LNCaP clone FGC (cell line): Measurements from ENCODE around the gene SNX6.
"Not testable (repeated sequence)": the region's sequence is repeated elsewhere in the genome, so short reads cannot be mapped to it uniquely, and the experiment has no call there.

Experiments used
- DNase-seq: peaks from one replicate; pipeline ENCODE4 v3.0.0-alpha.2; 2011; ENCODE audit warnings: low read depth
- H3K4me3 ChIP-seq: 2 replicates; pipeline ENCODE4 v1.5.1; 2011; ENCODE audit warnings: mild to moderate bottlenecking, low read depth, low read length, control low read depth
- TF ChIP-seq, protein P1 (sequence below): IDR thresholded peaks from 2 replicates; pipeline ENCODE4 v1.5.1; 2012; ENCODE audit warnings: mild to moderate bottlenecking; ENCODE audit not compliant: control insufficient read depth, insufficient read depth; ENCODE audit errors: extremely low read depth

SNX6 gene

DNA sequence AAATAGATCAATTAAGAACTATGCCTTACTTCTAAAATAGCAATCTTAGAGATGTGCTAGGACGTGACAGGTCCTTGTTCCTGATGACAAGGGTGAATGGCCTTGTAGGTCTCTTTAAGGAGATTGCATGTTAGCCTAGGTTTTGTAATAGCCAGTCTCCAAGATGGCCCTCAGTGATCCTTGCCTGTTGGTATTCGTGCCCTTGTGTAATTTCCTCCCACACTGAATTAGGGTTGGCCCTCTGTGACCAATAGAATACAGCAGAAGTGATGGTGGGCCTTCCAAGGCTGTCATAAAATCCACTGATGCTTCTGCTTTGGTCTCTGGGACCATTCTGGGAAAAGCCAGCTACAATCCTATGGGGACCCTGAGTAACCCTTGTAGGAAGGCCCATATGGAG is 38.2 kb upstream of the SNX6 start:
- TF ChIP-seq, protein P1, sequence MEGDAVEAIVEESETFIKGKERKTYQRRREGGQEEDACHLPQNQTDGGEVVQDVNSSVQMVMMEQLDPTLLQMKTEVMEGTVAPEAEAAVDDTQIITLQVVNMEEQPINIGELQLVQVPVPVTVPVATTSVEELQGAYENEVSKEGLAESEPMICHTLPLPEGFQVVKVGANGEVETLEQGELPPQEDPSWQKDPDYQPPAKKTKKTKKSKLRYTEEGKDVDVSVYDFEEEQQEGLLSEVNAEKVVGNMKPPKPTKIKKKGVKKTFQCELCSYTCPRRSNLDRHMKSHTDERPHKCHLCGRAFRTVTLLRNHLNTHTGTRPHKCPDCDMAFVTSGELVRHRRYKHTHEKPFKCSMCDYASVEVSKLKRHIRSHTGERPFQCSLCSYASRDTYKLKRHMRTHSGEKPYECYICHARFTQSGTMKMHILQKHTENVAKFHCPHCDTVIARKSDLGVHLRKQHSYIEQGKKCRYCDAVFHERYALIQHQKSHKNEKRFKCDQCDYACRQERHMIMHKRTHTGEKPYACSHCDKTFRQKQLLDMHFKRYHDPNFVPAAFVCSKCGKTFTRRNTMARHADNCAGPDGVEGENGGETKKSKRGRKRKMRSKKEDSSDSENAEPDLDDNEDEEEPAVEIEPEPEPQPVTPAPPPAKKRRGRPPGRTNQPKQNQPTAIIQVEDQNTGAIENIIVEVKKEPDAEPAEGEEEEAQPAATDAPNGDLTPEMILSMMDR = no peak
- no peak overlapping the region for H3K4me3 ChIP-seq
- no peak for DNase-seq

DNA sequence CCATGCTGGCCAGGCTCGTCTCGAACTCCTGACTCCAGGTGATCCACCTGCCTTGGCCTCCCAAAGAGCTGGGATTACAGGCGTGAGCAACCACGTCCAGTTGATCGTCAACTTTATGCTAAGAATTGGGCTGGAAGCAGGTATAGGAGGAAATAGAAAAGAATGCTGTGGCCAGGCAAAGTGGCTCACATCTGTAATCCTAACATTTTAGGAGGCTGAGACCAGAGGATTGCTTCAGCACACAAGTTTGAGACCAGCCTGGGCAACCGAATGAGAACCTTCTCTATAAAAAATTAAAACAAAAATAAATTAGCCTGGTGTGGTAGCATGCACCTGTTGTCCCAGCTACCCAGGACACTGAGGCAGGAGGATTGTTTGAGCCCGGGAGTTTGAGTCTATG is 37.1 kb upstream of the SNX6 start:
- H3K4me3 ChIP-seq = no peak overlapping the region
- no peak for DNase-seq
- TF ChIP-seq, protein P1 = no peak

DNA sequence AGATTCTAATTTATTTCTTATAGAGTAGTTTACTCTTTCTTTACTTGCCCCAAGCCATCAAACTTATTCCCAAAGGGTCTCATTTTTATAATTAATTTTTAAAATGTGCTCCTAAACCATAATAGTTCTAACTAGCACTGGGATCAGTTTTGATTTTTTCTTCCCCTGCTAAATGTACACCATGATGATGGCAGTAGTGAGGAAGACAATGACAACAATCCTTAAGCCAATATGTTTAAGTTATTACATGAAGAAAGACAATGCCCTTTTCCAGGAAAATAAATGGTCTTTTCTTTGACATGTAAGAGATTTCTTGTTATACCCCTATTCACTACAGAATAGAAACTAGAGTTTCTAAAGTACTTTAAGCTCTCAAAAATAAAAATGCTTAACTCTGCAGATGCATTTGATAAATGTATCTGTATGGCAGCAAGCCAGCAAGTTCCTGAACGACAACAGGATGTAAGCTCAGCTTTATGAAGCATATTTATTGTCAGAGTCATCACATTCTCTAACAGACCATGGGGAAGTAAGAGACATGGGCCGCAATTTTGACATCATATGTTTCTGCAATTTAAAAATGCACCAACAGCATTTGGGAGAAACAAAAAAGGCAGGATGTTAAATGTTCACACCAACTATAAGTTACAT is 36.0 kb upstream of the SNX6 start:
- TF ChIP-seq, protein P1 = no peak
- no peak overlapping the region for H3K4me3 ChIP-seq
- DNase-seq = peak; percentile 28

DNA sequence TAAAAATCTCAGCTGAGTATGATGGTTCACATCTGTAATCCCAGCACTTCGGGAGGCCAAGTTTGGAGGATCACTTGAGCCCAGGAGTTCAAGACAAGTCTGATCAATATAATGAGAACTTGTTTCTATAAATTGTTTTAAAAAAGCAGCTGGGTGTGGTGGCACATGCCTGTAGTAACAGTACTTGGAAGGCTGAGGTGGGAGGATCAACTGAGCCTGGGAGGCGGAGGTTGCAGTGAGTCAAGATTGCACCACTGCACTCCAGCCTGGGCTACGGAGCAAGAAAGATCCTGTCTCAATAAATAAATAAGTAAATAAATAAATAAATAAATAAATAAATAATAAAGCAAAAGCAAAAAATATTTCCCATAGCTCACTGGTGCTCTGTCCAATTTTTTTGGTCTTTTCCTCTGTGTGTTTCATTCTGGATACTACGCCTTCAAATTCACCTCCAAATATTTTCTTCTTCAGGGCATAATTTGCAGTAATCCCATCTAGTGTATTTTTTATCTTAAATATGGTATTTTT is 32.7 kb upstream of the SNX6 start:
- DNase-seq = no peak
- TF ChIP-seq, protein P1 = no peak
- H3K4me3 ChIP-seq = no peak overlapping the region

DNA sequence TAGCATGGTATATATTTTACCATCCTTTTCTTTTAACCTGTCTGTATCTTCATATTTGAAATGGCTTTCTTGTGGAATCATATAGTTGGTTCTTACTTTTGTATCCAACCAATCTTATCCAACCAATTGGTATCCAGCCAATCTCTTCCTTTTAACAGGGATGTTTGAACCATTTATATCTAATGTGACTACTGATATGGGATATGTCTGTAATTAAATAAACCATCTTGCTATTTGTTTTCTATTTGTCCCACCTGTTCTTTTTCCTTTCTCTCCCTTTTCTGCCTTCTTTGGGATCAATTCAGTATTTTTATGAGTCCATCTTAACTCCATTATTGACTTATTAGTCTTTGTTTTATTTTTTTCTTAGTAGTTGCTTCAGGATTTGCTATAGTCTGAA is 30.8 kb upstream of the SNX6 start:
- DNase-seq = no peak
- TF ChIP-seq, protein P1 = no peak
- H3K4me3 ChIP-seq = no peak overlapping the region

DNA sequence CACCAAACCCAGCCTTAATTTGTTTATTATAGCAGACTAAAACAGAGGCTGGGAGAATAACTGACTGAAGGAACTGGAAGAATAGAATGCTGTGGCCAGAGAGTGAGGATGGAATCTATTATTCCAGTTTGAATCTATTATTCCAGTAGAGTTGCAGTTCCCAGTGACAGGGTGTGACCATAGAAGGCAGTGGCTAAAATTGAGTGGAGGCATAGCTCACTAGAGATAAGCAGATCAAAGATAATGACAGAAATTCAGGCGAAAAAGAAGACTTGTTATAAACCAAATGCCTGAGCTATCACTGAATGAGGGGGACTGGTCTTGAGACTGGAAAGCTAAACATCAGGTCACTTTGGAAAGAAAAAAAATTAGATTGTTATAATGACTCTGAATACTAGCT is 26.0 kb upstream of the SNX6 start:
- no peak for DNase-seq
- H3K4me3 ChIP-seq = no peak overlapping the region
- TF ChIP-seq, protein P1 = no peak

DNA sequence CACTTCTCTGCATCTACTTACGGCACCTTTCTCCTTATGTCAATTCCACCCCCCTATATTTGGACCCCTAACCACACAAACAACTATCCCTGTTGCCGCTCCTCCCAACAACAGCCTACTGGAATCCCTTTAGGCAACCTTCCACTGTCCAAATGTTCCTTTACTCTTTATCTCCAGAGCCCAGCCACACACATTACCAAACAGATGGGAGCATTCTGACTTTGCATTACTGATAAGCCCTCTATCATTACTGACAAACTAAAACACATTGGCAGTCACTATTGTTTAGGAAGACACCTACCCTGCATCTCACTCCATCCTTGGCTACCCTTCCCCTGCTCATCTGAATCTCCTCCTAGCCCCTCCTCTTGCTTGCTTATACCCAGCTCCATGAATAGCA is 23.1 kb upstream of the SNX6 start:
- DNase-seq, H3K4me3 ChIP-seq: not testable (repeated sequence)

DNA sequence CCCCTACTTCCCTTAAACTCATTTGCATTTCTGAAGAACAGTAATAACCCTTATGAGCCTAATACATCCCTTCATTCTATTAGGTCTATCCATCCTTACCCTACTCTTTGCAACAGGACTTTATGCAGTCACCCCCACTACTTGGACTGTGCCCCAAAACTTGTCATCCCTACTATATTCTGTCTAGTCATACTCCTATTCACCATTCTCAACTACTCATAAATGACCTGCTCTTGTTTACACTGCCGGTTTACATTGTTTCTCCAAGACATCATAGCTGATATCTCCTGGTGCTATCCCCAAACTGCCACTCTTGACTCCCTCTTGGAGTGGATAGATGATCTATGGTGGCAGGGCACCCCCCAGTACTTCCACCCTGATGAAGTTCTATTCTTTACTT is 22.4 kb upstream of the SNX6 start:
- not testable (repeated sequence) for DNase-seq, H3K4me3 ChIP-seq
